ENCODE data around the gene NCOR2. TPM values are rescaled to one million over a fixed set of nuclear protein-coding genes. Genes with fewer than 3 reads are reported as not detected.

The NCOR2 gene
- total RNA-seq, 4 donors from 2014 or later: 111 to 264 (median 187) TPM

- Histone ChIP-seq H3K36me3 (no peaks in the 10 kb centered on the region), H3K9me3 (no peaks in the 10 kb centered on the region), H3K4me3 (no peak overlapping the region), H3K4me1 (peaks cover 21% of the 10 kb centered on the region), H3K27ac (no peak overlapping the region), H3K27me3 (no peaks in the 10 kb centered on the region)
- DNase-seq (ENCODE audit: low spot score in 2 of 2): no peak
- TF ChIP-seq EP300 (IDR thresholded peaks at IDR 0.05): no peak
- TF ChIP-seq CTCF (IDR thresholded peaks at IDR 0.05): no peak
- no peak for TF ChIP-seq POLR2A (IDR thresholded peaks at IDR 0.05)
- no peak for TF ChIP-seq POLR2AphosphoS5 (IDR thresholded peaks at IDR 0.05)
- WGBS: 90% methylated on average over 15 of the region's 15 CpGs
Observed at GRCh38 chr12:124611559-124612409, 44.4 kb upstream of the NCOR2 start.

- peaks cover 21% of the 10 kb centered on the region for H3K4me1 ChIP-seq
- H3K27me3 ChIP-seq: no peaks in the 10 kb centered on the region
- TF ChIP-seq POLR2A (IDR thresholded peaks at IDR 0.05): no peak
- no peak for TF ChIP-seq EP300 (IDR thresholded peaks at IDR 0.05)
- no peak for TF ChIP-seq POLR2AphosphoS5 (IDR thresholded peaks at IDR 0.05)
- TF ChIP-seq CTCF (IDR thresholded peaks at IDR 0.05): no peak
- no peaks in the 10 kb centered on the region for H3K9me3 ChIP-seq
- H3K27ac ChIP-seq: no peak overlapping the region
- no peaks in the 10 kb centered on the region for H3K36me3 ChIP-seq
- WGBS: 84% methylated on average over 22 of the region's 23 CpGs
- no peak overlapping the region for H3K4me3 ChIP-seq
- DNase-seq (ENCODE audit: low spot score in 2 of 2): no peak
Observed at GRCh38 chr12:124610629-124611558, 43.5 kb upstream of the NCOR2 start.

- TF ChIP-seq CTCF (IDR thresholded peaks at IDR 0.05) (no peak), POLR2AphosphoS5 (IDR thresholded peaks at IDR 0.05) (no peak), POLR2A (IDR thresholded peaks at IDR 0.05) (no peak), EP300 (IDR thresholded peaks at IDR 0.05) (no peak)
- Histone ChIP-seq H3K4me1 (peaks cover 21% of the 10 kb centered on the region), H3K36me3 (no peaks in the 10 kb centered on the region), H3K27ac (no peak overlapping the region), H3K27me3 (no peaks in the 10 kb centered on the region), H3K4me3 (no peak overlapping the region), H3K9me3 (no peaks in the 10 kb centered on the region)
- WGBS: 100% methylated on average over 2 of the region's 9 CpGs
- no peak for DNase-seq (ENCODE audit: low spot score in 2 of 2)
Observed at GRCh38 chr12:124610021-124610612, 42.7 kb upstream of the NCOR2 start.

GRCh38 chr12:124609041-124609989, 41.9 kb upstream of the NCOR2 start:
- H3K9me3 ChIP-seq: no peaks in the 10 kb centered on the region
- H3K4me1 ChIP-seq: peaks cover 21% of the 10 kb centered on the region
- H3K4me3 ChIP-seq: no peak overlapping the region
- 38% methylated on average over 26 of the region's 32 CpGs for WGBS
- H3K27me3 ChIP-seq: no peaks in the 10 kb centered on the region
- H3K36me3 ChIP-seq: no peaks in the 10 kb centered on the region
- peak; percentile 91 for DNase-seq (ENCODE audit: low spot score in 2 of 2)
- H3K27ac ChIP-seq: peak overlapping the region; percentile 41
- TF ChIP-seq POLR2AphosphoS5 (IDR thresholded peaks at IDR 0.05): peak in 2 of 3 donors; percentile 42 to 95
- no peak for TF ChIP-seq CTCF (IDR thresholded peaks at IDR 0.05)
- no peak for TF ChIP-seq POLR2A (IDR thresholded peaks at IDR 0.05)
- TF ChIP-seq EP300 (IDR thresholded peaks at IDR 0.05): no peak

Measured in suprapubic skin (tissue), 4 donors.